DOHH2 (cell line): ENCODE measurements around the gene STEAP1B.
A peak's percentile ranks its signal among the peaks of the same experiment; 100 is the strongest.

Experiments used
- H3F3A ChIP-seq: fragments of 200-600 bp; sonication (generic), shearing (Covaris generic); 2 replicates; pipeline ENCODE4 v1.6.0; 2016; ENCODE audit warnings: antibody characterized with exemption, mild to moderate bottlenecking; ENCODE audit not compliant: control insufficient read depth, insufficient read depth
- H3K27ac ChIP-seq: fragments of 200-600 bp; sonication (generic); 2 replicates; pipeline ENCODE4 v1.5.1; 2014; ENCODE audit warnings: low read depth, mild to moderate bottlenecking, low read length, moderate library complexity
- H3K27me3 ChIP-seq: fragments of 200-600 bp; sonication (generic); 2 replicates; pipeline ENCODE4 v1.6.1; 2014; ENCODE audit warnings: mild to moderate bottlenecking, low read length, mixed read lengths; ENCODE audit not compliant: control insufficient read depth
- H3K36me3 ChIP-seq: fragments of 200-600 bp; sonication (generic); 2 replicates; pipeline ENCODE4 v1.6.1; 2014; ENCODE audit warnings: mild to moderate bottlenecking, low read length, moderate library complexity, mixed read lengths; ENCODE audit not compliant: control insufficient read depth
- H3K4me1 ChIP-seq: fragments of 200-600 bp; sonication (generic); 2 replicates; pipeline ENCODE4 v1.6.1; 2014; ENCODE audit warnings: mild to moderate bottlenecking, low read length, mixed read lengths; ENCODE audit not compliant: control insufficient read depth
- H3K4me2 ChIP-seq: fragments of 200-600 bp; sonication (generic); 2 replicates; pipeline ENCODE4 v1.6.0; 2014; ENCODE audit warnings: mild to moderate bottlenecking, low read length, moderate library complexity
- H3K4me3 ChIP-seq: fragments of 200-600 bp; sonication (generic); 2 replicates; pipeline ENCODE4 v1.5.1; 2014; ENCODE audit warnings: mild to moderate bottlenecking, low read length, mixed read lengths
- H3K79me2 ChIP-seq: fragments of 200-600 bp; sonication (generic); 2 replicates; pipeline ENCODE4 v1.6.1; 2014; ENCODE audit warnings: mild to moderate bottlenecking, low read length, mixed read lengths; ENCODE audit not compliant: control insufficient read depth
- H3K9me2 ChIP-seq: fragments of 200-600 bp; sonication (generic); replicated peaks from 2 replicates; pipeline ENCODE4 v1.6.1; 2014; ENCODE audit warnings: mild to moderate bottlenecking, low read length, mixed read lengths; ENCODE audit not compliant: control insufficient read depth
- H3K9me3 ChIP-seq: fragments of 200-600 bp; sonication (generic); 2 replicates; pipeline ENCODE4 v1.6.1; 2014; ENCODE audit warnings: antibody characterized with exemption, low read length, mixed read lengths; ENCODE audit not compliant: control insufficient read depth, insufficient read depth
- H4K20me1 ChIP-seq: fragments of 200-600 bp; sonication (generic); 2 replicates; pipeline ENCODE4 v1.6.0; 2014; ENCODE audit warnings: low read depth, mild to moderate bottlenecking, antibody characterized with exemption, low read length, moderate library complexity; ENCODE audit not compliant: control insufficient read depth, insufficient read depth
- CTCF ChIP-seq: fragments of 200-600 bp; sonication (generic); IDR thresholded peaks from one replicate; pipeline ENCODE4 v1.5.1; 2014; ENCODE audit warnings: antibody characterized with exemption, mild to moderate bottlenecking, low read depth, low read length; ENCODE audit not compliant: poor library complexity, severe bottlenecking
- EZH2phosphoT487 ChIP-seq: fragments of 200-600 bp; sonication (generic); IDR thresholded peaks from 2 replicates; pipeline ENCODE4 v1.6.1; 2017; ENCODE audit warnings: borderline replicate concordance, mild to moderate bottlenecking, antibody characterized with exemption, low read length, moderate library complexity, mixed read lengths

The STEAP1B gene

DNA sequence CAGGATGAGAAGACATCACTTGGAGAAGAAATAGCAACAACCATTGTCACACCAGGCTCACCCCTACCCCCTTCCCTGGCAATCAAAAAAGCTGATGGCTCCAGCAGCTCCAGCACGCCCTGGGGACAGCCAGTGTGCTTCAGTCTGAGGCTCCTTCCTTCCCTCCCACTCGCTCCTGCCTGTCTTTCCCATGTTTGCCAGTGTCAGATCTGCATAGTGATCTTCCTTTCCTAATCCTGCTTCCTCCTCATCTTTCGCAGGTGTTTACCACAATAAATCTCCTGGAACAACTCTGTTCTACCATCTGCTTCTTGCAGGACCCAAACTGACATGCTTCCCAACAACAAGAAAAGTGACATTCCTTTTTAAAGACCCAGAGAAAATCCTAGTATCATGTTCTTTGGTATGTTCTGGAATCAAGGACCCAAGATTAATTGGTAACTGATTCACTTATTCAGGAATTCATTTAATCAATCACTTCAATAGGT is 57.1 kb downstream of the STEAP1B start:
- TF ChIP-seq CTCF (no peak), EZH2phosphoT487 (no peak)
- H3F3A ChIP-seq, result peaks cover 84% of the 10 kb centered on the region
- peak overlapping the region; percentile 76 for H3K4me2 ChIP-seq
- H3K9me2 ChIP-seq, result no peaks in the 10 kb centered on the region
- peak overlapping the region; percentile 95 for H3K27ac ChIP-seq
- H3K36me3 ChIP-seq, result peaks cover 36% of the 10 kb centered on the region
- peaks cover 98% of the 10 kb centered on the region for H3K4me1 ChIP-seq
- no peaks in the 10 kb centered on the region for H4K20me1 ChIP-seq
- peak overlapping the region; percentile 63 for H3K4me3 ChIP-seq
- H3K27me3 ChIP-seq, result no peaks in the 10 kb centered on the region
- peaks cover 24% of the 10 kb centered on the region for H3K79me2 ChIP-seq
- H3K9me3 ChIP-seq, result no peaks in the 10 kb centered on the region

GRCh38 chr7:22442187-22442881 is 57.7 kb downstream of the STEAP1B start:
- Histone ChIP-seq H3F3A (peaks cover 80% of the 10 kb centered on the region), H3K4me3 (peak overlapping the region; percentile 63), H4K20me1 (no peaks in the 10 kb centered on the region), H3K4me1 (peaks cover 98% of the 10 kb centered on the region), H3K79me2 (peaks cover 29% of the 10 kb centered on the region), H3K27ac (peak overlapping the region; percentile 95), H3K36me3 (peaks cover 39% of the 10 kb centered on the region), H3K9me2 (no peaks in the 10 kb centered on the region), H3K9me3 (no peaks in the 10 kb centered on the region), H3K4me2 (peak overlapping the region; percentile 76), H3K27me3 (no peaks in the 10 kb centered on the region)
- no peak for TF ChIP-seq EZH2phosphoT487
- no peak for TF ChIP-seq CTCF

DNA sequence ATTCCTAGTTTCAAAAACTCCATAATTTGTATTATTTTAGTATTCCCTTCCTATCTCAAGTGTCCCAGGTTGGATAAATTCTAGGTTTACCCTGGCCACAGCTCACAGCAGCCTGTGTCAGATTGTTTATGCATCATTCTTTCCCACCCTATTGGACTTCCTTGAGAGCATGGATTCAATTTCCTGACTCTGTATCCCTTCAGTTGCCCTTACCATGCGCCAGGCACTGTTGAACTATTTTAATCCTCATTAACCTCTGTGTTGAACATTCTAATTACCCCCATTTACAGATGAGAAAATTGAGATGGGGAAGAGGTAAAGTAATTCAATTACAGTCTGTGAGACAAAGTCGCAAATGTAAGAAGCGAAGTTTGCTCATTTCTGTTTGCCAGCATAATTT is 58.8 kb downstream of the STEAP1B start:
- Histone ChIP-seq H3K4me2 (peak overlapping the region; percentile 76), H3K9me3 (no peaks in the 10 kb centered on the region), H3F3A (peaks cover 68% of the 10 kb centered on the region), H3K27ac (peak overlapping the region; percentile 95), H3K79me2 (peaks cover 39% of the 10 kb centered on the region), H4K20me1 (no peaks in the 10 kb centered on the region), H3K4me3 (peak overlapping the region; percentile 63), H3K9me2 (no peaks in the 10 kb centered on the region), H3K36me3 (peaks cover 40% of the 10 kb centered on the region), H3K4me1 (peaks cover 98% of the 10 kb centered on the region), H3K27me3 (no peaks in the 10 kb centered on the region)
- no peak for TF ChIP-seq EZH2phosphoT487
- no peak for TF ChIP-seq CTCF
